Stimulated activated naive CD8-positive, alpha-beta T cell treated with anti-CD3 and anti-CD28 coated beads, Interleukin-15, amount 100 ng/mL, for 72 hours (primary cell): ENCODE results near the gene NR1H2.
"Not testable (repeated sequence)": the region's sequence is repeated elsewhere in the genome, so short reads cannot be mapped to it uniquely, and the experiment has no call there.

Experiments used
- ATAC-seq: fragments of 150-1000 bp; cut with Tn5 transposase; 2 replicates; pipeline ENCODE4 v1.10.0; 2021; ENCODE audit warnings: mild to moderate bottlenecking, moderate library complexity
- DNase-seq, 2 donors: peaks; one replicate each; pipeline ENCODE4 v3.0.0; 2021 to 2022
- H3K27ac Mint-ChIP-seq, 2 donors: one replicate each; pipeline ENCODE4 v1.8.0; 2022; ENCODE audit warnings: mild to moderate bottlenecking in 2 of 2, mixed read lengths in 2 of 2, moderate library complexity in 2 of 2
- H3K27me3 Mint-ChIP-seq: one replicate; pipeline ENCODE4 v1.8.0; 2022; ENCODE audit warnings: mixed read lengths
- H3K4me1 Mint-ChIP-seq: one replicate; pipeline ENCODE4 v1.8.0; 2022; ENCODE audit warnings: mild to moderate bottlenecking, mixed read lengths
- H3K4me3 Mint-ChIP-seq, 2 donors: one replicate each; pipeline ENCODE4 v1.8.0; 2022; ENCODE audit warnings: mild to moderate bottlenecking in 2 of 2, mixed read lengths in 2 of 2, moderate library complexity in 1 of 2
- H3K9me3 Mint-ChIP-seq, 2 donors: one replicate each; pipeline ENCODE4 v1.8.0; 2022; ENCODE audit warnings: mixed read lengths in 2 of 2

Gene NR1H2

DNA sequence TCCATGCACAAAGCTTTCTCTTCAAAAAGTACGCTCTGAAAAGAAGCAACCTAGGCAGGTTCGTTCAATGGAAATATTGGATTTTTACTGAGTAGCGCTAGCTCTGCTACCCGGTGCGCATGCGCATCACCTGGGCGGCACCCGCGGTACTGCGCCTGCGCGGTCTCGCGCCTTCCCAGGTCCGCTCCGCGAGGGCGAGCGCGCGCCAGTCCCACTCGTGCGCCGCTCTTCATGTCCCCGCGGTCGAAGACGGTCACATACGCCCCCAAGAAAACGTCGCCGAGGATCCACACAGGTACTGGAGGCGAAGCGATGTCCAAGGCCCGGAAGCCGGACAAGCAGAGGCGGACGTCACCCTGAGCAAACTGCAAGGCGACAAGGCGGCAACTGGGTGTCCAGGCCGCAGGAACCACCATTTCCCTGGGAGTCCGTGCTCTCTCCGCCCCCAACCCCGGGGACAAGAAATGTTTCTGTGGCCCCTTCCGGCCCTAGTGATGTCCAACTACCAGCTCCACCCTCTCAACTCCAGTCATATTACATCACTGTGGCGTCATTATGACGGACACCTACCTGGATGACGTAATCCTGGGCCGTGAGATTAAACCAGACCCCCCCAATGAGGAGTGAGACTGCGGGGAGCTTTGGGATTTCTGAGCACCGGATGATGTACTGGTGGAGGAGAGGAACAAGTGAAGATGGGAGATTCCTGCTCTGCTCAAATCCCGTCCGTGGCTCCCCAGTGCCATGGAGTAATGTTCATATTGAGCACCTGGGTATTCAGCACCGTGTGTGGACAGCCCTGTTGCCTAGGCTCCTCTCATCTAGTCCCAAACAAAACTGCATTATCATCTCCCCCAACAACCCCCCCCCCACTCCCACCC, 42.3 kb upstream of the NR1H2 start:
- ATAC-seq (peak; percentile 35), DNase-seq (peak in 1 of 2 donors; percentile 89)
- Mint-ChIP-seq H3K9me3 (peaks cover 11 to 14% of the 10 kb centered on the region in 2 donors), H3K27me3 (peaks cover 62% of the 10 kb centered on the region), H3K4me3 (peak overlapping the region; percentile 74 to 76), H3K4me1 (peaks cover 65% of the 10 kb centered on the region), H3K27ac (peak overlapping the region; percentile 81 to 97)

DNA sequence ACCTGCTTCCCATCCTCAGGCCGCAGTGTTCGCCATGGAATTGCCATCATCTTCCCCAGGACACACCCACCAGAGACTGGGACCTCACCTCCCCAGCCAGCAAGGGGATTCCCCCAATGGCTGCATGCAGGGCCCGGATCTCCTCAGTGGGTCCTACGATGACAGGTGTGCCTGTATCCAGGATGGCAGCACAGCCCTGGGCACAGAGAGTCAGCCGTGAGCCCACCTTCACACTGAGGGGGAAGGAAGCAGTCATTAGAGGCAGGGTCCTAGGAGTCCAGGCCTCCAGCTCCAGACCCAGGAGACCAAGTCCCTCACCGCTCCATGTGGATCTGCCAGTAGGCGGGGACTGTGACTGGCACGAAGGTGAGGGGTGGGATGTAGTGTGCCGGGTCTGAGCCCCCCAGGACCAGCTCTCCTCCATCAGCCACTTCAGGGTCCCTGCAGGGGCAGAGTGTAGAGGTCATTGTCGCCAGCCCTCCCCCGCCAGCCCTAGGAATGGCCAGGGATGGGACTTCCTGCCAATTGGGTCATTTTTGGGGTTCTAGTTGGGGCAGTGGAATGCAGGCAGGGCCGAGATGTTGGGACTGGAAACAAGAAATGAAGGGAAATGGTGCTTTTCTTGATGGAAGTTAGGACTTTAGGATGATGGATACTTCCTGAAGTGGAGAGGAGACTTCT, 41.4 kb upstream of the NR1H2 start:
- Mint-ChIP-seq H3K9me3 (peaks cover 8 to 11% of the 10 kb centered on the region in 2 donors), H3K27ac (no peak overlapping the region), H3K4me1 (peaks cover 57% of the 10 kb centered on the region), H3K27me3 (peaks cover 53% of the 10 kb centered on the region), H3K4me3 (peak overlapping the region; percentile 27 to 39)
- DNase-seq (no peak), ATAC-seq (no peak)

DNA sequence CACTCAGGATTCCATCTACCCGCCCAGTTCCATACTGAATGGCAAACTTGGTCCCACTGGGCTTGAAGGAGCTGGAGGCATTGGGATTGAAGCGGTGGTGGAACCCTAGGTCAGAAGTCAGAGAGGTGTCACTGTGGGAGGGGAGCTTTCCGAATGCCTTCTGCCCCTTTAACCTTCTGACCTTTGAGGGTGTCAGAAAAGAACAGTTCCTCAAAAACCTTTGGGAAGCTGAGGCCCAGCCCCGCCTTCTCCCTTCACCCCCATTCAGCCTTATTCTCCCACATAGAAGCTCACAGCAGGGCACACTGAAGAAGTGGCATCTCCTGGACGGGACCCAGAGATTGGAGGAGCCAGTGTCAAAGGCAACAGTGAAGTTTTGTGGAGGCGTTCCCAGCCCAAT, 39.2 kb upstream of the NR1H2 start:
- peaks cover 35% of the 10 kb centered on the region for H3K27me3 Mint-ChIP-seq
- DNase-seq, H3K4me3 Mint-ChIP-seq, ATAC-seq, H3K27ac Mint-ChIP-seq: not testable (repeated sequence)
- peaks cover 37% of the 10 kb centered on the region for H3K4me1 Mint-ChIP-seq
- peaks cover 7 to 11% of the 10 kb centered on the region in 2 donors for H3K9me3 Mint-ChIP-seq

DNA sequence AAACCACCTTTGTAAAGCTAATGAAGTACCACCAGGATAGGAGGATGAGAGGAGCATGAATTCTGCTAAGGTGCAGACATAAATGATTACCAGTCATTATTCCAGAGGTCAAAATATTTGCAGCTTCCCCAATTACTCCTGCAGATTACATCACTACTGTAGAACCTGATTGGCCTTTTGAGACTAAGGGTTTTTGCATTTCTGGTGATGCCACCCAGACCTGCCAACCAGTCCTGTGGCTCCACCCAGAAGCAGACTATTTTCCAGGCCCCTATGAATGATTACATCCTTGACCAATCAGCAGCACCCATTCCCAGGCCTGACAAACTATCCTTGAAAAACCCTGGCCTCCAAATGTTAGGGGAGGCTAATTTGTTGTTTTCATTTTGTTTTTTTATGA, 35.9 kb upstream of the NR1H2 start:
- ATAC-seq (no peak), DNase-seq (no peak)
- Mint-ChIP-seq H3K4me3 (no peak overlapping the region), H3K9me3 (peaks cover 0 to 3% of the 10 kb centered on the region in 2 donors), H3K27me3 (peaks cover 14% of the 10 kb centered on the region), H3K4me1 (peaks cover 23% of the 10 kb centered on the region), H3K27ac (no peak overlapping the region)

DNA sequence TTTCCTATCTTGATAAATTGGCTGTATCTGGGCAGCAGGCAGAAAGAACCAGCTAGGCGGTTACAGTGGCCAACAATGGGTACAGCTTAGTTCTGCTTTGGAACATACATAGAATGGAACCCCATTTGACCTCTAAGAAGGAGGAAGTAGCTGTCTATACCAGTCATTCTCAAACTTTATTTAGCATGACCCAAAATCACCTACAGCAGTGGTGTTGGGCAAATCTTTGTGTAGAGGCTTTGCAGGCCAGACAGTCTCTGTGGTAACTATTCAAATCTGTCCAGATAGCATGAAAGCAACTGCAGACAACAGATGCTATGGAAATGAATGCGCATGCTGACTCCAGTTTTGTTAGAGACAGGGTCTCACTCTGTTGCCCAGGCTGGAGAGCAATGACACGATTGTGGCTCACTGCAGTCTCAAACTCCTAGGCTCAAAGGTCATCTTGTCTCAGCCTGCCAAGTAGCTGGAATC, 35.1 kb upstream of the NR1H2 start:
- Mint-ChIP-seq H3K9me3 (no peaks in the 10 kb centered on the region), H3K27me3 (peaks cover 9% of the 10 kb centered on the region), H3K4me1 (peaks cover 17% of the 10 kb centered on the region), H3K27ac (no peak overlapping the region), H3K4me3 (no peak overlapping the region)
- DNase-seq (no peak), ATAC-seq (no peak)

DNA sequence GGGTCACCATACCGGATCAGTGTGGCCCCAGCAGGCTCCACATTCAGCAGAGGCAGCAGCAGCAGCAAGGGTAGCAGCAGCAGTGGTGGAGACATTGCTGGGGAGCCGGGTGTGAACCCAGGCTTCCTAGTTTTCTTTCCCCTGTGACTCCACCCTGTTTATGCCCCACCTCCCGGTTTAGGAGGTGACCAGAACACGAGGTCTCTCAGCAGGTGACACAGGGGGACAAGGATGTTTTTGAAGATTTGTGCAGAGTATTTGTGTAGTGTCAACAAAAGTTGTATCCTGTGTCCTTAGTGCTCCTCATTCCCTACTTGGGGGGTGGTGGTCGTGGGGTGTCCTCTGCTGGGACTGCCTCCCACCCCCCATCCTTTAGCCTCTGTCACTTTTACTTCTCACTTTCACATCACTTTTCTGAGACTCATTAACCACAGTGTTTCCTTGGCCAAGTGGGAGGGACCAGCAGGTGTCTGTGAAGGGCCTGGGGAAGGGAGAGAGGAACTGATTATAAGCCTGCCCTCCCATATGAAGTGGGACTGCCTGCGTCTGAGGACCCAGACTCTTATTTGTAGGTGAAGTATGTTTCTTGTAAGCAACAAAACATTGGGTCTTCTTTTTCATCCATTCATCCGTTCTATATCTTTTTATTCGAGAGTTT, 31.5 kb upstream of the NR1H2 start:
- no peak for DNase-seq

DNA sequence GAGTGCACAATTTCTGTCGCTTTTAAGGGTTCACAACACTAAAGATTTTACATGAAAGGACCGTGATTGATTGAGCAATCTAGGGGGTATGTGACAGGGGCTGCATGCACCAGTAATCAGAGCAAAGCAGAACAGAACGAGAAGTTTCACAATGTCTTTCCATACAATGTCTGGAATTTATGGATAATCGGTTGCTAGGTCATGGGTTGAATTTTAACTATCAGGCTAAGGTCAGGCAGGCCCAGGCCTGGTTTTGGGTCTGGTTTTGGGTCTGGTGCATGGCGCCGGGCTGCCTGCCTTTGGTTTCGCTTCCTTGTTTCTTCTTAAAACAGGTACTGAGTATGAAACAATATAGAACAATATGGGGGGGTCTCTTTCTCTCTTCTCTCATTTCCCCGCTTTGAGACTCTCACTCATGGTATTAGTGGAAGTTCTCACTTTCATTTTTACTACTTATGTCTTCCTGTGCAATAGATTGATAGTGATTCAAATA, 29.1 kb upstream of the NR1H2 start:
- peak overlapping the region; percentile 52 to 68 for H3K4me3 Mint-ChIP-seq
- peak in 1 of 2 donors; percentile 42 for DNase-seq
- peak; percentile 92 for ATAC-seq
- not testable (repeated sequence) for H3K27me3 Mint-ChIP-seq, H3K9me3 Mint-ChIP-seq
- H3K4me1 Mint-ChIP-seq, result peaks cover 36% of the 10 kb centered on the region
- peak overlapping the region; percentile 4 to 84 for H3K27ac Mint-ChIP-seq

More for the DNA sequence above, 31.5 kb upstream of the NR1H2 start:
- peak overlapping the region; percentile 39 to 55 for H3K4me3 Mint-ChIP-seq
- no peak for ATAC-seq
- no peaks in the 10 kb centered on the region for H3K27me3 Mint-ChIP-seq
- no peaks in the 10 kb centered on the region for H3K9me3 Mint-ChIP-seq
- peaks cover 36% of the 10 kb centered on the region for H3K4me1 Mint-ChIP-seq
- peak overlapping the region in 1 of 2 donors; percentile 59 for H3K27ac Mint-ChIP-seq

DNA sequence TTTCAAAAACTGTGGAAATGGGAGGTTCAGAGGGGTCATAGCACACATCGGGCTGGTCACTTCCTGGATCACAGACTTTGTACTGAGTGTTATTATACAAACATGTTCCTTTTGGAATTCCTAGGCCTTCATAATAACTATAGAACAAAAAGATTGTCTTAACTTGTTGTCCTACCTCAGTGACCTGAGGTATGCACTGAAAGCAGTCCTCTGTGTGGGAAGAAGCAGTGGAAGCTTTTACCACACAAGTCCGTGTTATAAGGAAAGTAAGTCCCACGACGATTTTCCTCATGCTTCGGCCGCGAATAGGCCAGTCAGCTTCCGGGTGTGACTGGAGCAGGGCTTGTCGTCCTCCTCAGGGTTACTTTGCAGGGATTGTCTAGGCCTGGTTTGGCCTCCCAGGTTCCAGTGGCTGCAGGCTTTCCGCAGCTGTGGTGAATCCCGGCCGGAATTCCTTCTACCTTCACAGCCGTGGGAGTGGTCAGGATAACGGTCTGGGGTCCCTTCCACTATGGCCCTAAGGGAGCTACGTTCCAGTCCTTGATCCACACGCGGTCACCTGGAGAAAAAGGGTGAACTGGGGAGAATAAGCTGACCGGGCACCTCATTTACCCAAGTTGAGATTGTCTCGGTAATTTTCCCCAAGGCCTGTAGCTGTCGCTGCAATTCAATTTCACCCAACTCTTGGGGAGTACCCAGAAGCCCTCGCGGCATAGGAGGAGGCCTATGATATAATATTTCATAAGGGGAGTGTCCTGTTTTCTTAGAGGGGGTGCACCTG, 26.8 kb upstream of the NR1H2 start:
- H3K9me3 Mint-ChIP-seq, result no peaks in the 10 kb centered on the region
- no peak overlapping the region for H3K27ac Mint-ChIP-seq
- peaks cover 27% of the 10 kb centered on the region for H3K4me1 Mint-ChIP-seq
- no peak overlapping the region for H3K4me3 Mint-ChIP-seq
- DNase-seq (no peak), ATAC-seq (no peak)
- no peaks in the 10 kb centered on the region for H3K27me3 Mint-ChIP-seq

DNA sequence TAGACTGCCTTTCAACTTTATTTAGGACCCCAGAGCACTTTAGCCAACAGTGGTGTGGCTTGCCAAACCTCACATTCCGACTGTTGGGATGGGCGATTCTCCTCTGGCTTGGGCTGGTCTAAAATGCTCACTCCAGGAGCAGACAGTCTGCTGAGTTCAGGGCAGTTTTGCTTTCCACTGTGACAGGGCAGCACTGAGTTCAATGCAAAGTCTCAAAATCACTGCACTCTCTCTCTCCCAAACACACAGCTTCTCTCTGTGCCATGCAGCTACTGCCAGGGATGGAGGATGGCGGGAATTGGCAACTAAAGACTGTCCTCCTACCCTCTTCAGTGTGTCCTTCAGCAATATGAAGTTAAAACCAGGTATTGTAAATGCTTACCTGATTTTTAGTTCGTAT, 24.0 kb upstream of the NR1H2 start:
- H3K4me1 Mint-ChIP-seq, result peaks cover 19% of the 10 kb centered on the region
- DNase-seq (no peak), ATAC-seq (no peak)
- H3K27me3 Mint-ChIP-seq, result no peaks in the 10 kb centered on the region
- H3K4me3 Mint-ChIP-seq, result no peak overlapping the region
- no peaks in the 10 kb centered on the region for H3K9me3 Mint-ChIP-seq
- H3K27ac Mint-ChIP-seq, result no peak overlapping the region

DNA sequence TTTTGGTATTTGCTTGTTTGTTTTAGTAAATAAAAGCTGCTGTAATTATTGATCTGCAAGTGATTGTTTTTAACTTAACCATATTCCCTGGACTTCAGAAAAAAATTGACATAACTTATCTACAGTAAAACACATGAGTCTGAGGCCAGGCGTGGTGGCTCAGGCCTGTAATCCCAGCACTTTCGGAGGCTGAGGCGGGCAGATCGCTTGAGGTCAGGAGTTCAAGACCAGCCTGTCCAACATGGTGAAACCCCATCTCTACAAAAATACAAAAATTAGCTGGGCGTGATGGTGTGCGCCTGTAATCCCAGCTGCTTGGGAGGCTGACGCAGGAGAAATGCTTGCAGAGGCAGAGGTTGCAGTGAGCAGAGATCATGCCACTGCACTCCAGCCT, 22.8 kb upstream of the NR1H2 start:
- H3K9me3 Mint-ChIP-seq, DNase-seq, H3K4me3 Mint-ChIP-seq, H3K27me3 Mint-ChIP-seq, ATAC-seq: not testable (repeated sequence)
- Mint-ChIP-seq H3K4me1 (peaks cover 23% of the 10 kb centered on the region), H3K27ac (peak overlapping the region in 1 of 2 donors; percentile 19)

DNA sequence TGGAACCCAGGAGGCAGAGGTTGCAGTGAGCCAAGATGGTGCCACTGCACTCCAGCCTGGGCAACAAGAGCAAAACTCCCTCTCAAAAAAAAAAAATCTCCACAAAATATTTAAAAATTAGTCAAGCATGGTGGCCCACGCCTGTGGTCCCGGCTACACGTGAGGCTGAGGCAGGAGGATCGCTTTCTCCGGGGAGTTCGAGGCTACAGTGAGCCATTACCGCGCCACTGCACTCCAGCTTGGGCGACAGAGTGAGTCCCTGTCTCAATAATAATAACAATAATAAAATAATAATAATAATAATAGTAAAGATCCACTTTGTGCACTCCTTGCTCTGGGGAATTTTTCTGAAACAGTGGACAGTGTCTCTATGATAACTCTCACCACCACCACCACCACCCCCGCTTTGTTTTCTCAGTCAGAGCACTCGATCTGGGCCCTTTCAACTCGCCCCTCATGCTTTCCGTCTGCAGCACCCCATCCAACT, 19.5 kb upstream of the NR1H2 start:
- no peak for ATAC-seq
- peaks cover 48% of the 10 kb centered on the region for H3K4me1 Mint-ChIP-seq
- H3K4me3 Mint-ChIP-seq, result peak overlapping the region; percentile 94 to 96
- H3K27ac Mint-ChIP-seq, result no peak overlapping the region
- peaks cover 0 to 20% of the 10 kb centered on the region in 2 donors for H3K9me3 Mint-ChIP-seq
- DNase-seq, result no peak
- H3K27me3 Mint-ChIP-seq, result no peaks in the 10 kb centered on the region

DNA sequence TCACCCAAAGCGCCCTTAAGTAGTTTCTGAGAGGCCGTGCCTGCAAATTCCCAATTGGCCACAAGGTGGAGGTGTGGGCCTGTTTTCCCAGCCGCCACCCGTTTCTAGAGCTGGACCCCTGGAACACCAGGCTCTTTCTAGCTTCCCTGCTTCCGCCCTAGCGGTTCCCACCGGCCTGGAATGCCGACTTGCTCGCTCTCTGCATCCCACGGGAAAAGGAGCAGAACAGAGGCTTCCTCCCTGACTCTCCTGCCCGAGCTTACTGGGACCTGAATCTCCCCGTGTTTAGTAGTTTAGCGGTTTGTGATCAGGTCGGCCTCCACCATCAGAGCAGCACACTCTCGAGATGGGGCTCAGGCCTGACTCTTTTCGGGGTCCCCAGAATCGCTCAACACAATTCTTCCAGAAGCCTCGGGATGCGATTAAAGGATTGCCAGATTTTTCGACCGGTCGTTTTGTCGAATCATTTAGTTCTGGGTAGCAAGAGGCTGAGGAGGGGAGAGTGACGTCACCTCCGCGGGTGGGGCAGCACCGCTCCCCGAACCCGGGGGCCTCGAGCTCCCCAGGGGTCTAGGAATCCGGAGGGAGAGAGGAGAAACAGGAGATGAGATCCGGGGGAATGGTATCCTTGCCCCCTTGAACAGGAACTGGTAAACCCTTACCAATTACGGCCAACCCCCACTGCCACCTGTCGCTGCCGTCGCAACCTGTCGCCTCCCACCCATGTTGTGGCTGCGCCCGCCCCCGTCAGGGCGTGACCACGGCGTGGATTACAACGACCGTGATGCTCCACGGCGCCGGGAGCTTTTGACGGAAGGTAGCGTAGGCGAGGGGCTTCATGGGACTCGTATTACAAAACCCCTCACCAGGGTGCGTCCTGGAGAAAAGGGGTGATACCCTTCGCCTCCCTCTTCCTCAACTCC, 18.8 kb upstream of the NR1H2 start:
- ATAC-seq, result peak; percentile 81
- H3K9me3 Mint-ChIP-seq, result peaks cover 0 to 20% of the 10 kb centered on the region in 2 donors
- DNase-seq, result peak; percentile 84 to 88
- H3K27ac Mint-ChIP-seq, result peak overlapping the region; percentile 97 to 99
- H3K27me3 Mint-ChIP-seq, result no peaks in the 10 kb centered on the region
- peak overlapping the region; percentile 94 to 96 for H3K4me3 Mint-ChIP-seq
- H3K4me1 Mint-ChIP-seq, result peaks cover 55% of the 10 kb centered on the region

DNA sequence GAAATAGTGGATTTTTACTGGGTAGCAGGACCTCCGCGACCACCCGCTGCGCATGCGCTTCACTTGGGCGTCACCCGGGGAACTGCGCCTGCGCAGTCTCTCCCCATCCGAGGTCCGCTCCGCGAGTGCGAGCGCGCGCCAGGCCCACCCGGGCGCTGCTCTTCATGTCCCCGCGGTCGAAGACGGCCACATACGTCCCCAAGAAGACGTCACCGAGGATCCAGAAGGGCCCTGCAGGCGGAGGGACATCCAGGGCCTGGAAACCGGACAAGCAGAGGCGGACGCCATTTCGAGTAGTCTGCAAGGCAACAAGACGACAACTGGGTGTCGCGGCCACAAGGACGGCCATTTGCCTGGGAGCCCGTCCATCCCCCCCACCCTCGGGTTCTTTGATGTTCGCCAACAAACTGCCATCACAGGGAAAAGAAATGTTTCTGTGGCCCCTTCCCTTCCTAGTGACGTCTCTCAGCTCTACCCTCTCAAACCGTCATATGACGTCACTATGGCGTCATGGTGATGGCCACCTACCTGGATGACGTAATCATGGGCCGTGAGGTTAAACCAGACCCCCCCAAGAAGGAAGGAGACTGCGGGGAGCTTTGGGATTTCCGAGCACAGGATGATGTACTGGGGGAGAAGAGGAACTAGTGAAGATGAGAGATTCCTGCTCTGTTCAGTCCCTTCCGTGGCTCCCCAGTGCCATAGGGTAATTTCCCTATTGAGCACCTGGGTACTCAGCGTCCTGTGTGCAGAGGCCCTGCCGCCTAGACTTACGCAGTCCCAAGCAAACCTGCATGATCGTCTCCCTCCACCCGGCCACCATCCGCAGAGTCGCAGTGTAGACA, 17.6 kb upstream of the NR1H2 start:
- peaks cover 68% of the 10 kb centered on the region for H3K4me1 Mint-ChIP-seq
- ATAC-seq, result peak; percentile 41

More for the DNA sequence above, 17.6 kb upstream of the NR1H2 start:
- Mint-ChIP-seq H3K27me3 (no peaks in the 10 kb centered on the region), H3K9me3 (peaks cover 0 to 20% of the 10 kb centered on the region in 2 donors), H3K4me3 (peak overlapping the region; percentile 94 to 96), H3K27ac (peak overlapping the region; percentile 97 to 99)
- DNase-seq, result peak; percentile 86 to 88
